Heart left ventricle (tissue), 16 donors: Measurements from ENCODE around the gene RIPK3. TPM values are rescaled to one million over a fixed set of nuclear protein-coding genes. Genes with fewer than 3 reads are reported as not detected.

Experiments
- ATAC-seq, 4 donors: fragments of 200-7000 bp; cut with Tn5 transposase; one replicate each; pipeline ENCODE4 v1.9.1; 2020 to 2022; ENCODE audit warnings: moderate library complexity in 4 of 4, mild to moderate bottlenecking in 3 of 4, moderate number of reproducible peaks in 1 of 4
- DNase-seq, 5 donors: peaks; one replicate each; pipeline ENCODE4 v3.0.0-alpha.2; 2020
- H3K27ac ChIP-seq, 12 donors: fragments of 200-600 bp; sonication (generic) in 4 of 12; one replicate each; pipeline versions ENCODE4 v1.5.0 to v1.8.0; 2016 to 2022; ENCODE audit warnings: mild to moderate bottlenecking in 2 of 12
- H3K27me3 ChIP-seq, 9 donors: fragments of 200-600 bp; sonication (generic) in 2 of 9; one replicate each; pipeline versions ENCODE4 v1.5.1 to v1.8.0; 2016 to 2022; ENCODE audit warnings: mild to moderate bottlenecking in 3 of 9
- H3K36me3 ChIP-seq, 9 donors: fragments of 200-600 bp; sonication (generic) in 2 of 9; one replicate each; pipeline versions ENCODE4 v1.5.0 to v1.8.0; 2018 to 2022; ENCODE audit warnings: mild to moderate bottlenecking in 2 of 9
- H3K4me1 ChIP-seq, 12 donors: fragments of 200-600 bp; sonication (generic) in 4 of 12; one replicate each; pipeline versions ENCODE4 v1.5.0 to v1.8.0; 2016 to 2022; ENCODE audit warnings: mild to moderate bottlenecking in 3 of 12
- H3K4me3 ChIP-seq, 12 donors: fragments of 200-600 bp; sonication (generic) in 4 of 12; one replicate each; pipeline versions ENCODE4 v1.5.0 to v1.8.0; 2017 to 2022; ENCODE audit warnings: mild to moderate bottlenecking in 9 of 12, moderate library complexity in 4 of 12
- H3K9me3 ChIP-seq, 12 donors: fragments of 200-600 bp; sonication (generic) in 4 of 12; one replicate each; pipeline versions ENCODE4 v1.5.0 to v1.8.0; 2016 to 2022; ENCODE audit warnings: mild to moderate bottlenecking in 1 of 12
- CTCF ChIP-seq, 12 donors: fragments of 200-600 bp; sonication (generic) in 4 of 12; IDR thresholded peaks; one replicate each; pipeline versions ENCODE4 v1.5.0 to v1.8.0; 2018 to 2022; ENCODE audit warnings: antibody characterized with exemption in 12 of 12, mild to moderate bottlenecking in 5 of 12
- POLR2A ChIP-seq, 2 donors: fragments of 450-650 bp; IDR thresholded peaks; one replicate each; pipeline ENCODE4 v1.6.1; 2017; ENCODE audit warnings: antibody characterized with exemption in 2 of 2, mild to moderate bottlenecking in 2 of 2, moderate library complexity in 2 of 2
- WGBS, 4 donors: extraction: QIAGEN DNeasy Blood & Tissue Kit in 2 of 4; methylation state at CpG; one replicate each; pipeline versions ENCODE4 v1.1.5 to v1.1.7; 2013 to 2018; 5-methylcytosine and 5-hydroxymethylcytosine counted together
- intact Hi-C, 10 donors: fragments of 100-400 bp; cut with DNase I; formaldehyde crosslinking; loops; one replicate each; pipeline versions ENCODE4 v1.11.1 to v1.14.2; 2022
- polyA plus RNA-seq, 2 donors: library from polyadenylated mRNA; stranded (reverse); fragments of 200-250 nt; gene quantifications; one replicate each; pipeline ENCODE4 v1.2.3, GENCODE V29; 2013
- total RNA-seq, 9 donors: library from RNA; depleted of rRNA in 2 of 9; stranded (reverse); fragments of >200 nt in 2 of 9; fragmentation: NEBNext Ultra II Directional in 3 of 9; extraction: Animal tissue kit (Norgen Biotek cat#: 25700) in 3 of 9; gene quantifications; one replicate each; pipeline versions ENCODE4 v1.1.0 to v1.2.4, GENCODE V29; 2016 to 2023
- donor health status: ischemic (EF 13 %, LVEDD 7.1; RV severe dilation, severe dysfunction).
- donor health status: healthy with polysubstance abuse.
- donor health status: DM: no; HTN: yes; CAD: no.
- donor health status: DM: no; HTN: no; CAD: no.
- donor health status: ischemic (EF 25% LVEDD 6.9; RV normal size, moderate dysfunction).
- donor health status: ischemic (EF 25% LVEDD 5.7; RV mildly dilated, moderate dysfunction).
- donor health status: healthy.
- donor health status: DM: yes; HTN: yes; CAD: no.
- donor health status: ischemic (EF 35%, LVEDD 5.7; RV mildly dilated, moderate dysfunction).
- donor health status: nonischemic (EF 11% LVEDD 7.7; RV severe dilation, severe dysfunction).
- donor health status: DM: yes; HTN: yes; CAD: no.
- donor health status: PGD.
- donor health status: ischemic (EF 29% LVEDD 5.4; RV normal size, mild dysfunction).
- donor health status: nonischemic (EF 23%, LVEDD 6.1; RV moderate dilation, normal function).

The RIPK3 gene
- total and polyA plus RNA-seq, 11 donors: 0.75 to 10.5 (median 3.0) TPM

- Histone ChIP-seq H3K27ac (peak overlapping the region in 9 of 12 donors; percentile 49 to 91 (median 60)), H3K27me3 (peaks cover 0 to 27% (median 6%) of the 10 kb centered on the region in 9 donors), H3K9me3 (no peaks in the 10 kb centered on the region), H3K4me1 (peaks cover 7 to 74% (median 38%) of the 10 kb centered on the region in 12 donors), H3K4me3 (peak overlapping the region in 7 of 12 donors; percentile 1 to 70 (median 18)), H3K36me3 (peaks cover 0 to 28% (median 10%) of the 10 kb centered on the region in 9 donors)
- WGBS, 4 donors: 44 to 60% (median 51%) methylated on average over 11 to 18 of the region's 18 CpGs
- TF ChIP-seq CTCF (IDR thresholded peaks at IDR 0.05) (no peak), POLR2A (IDR thresholded peaks at IDR 0.05) (no peak)
- ATAC-seq (peak in 1 of 4 donors; percentile 0), DNase-seq (no peak)
- intact Hi-C loops: no loop called here
These were observed 23.2 kb downstream of the RIPK3 start for GRCh38 chr14:24316597-24316950.

- peaks cover 0 to 27% (median 6%) of the 10 kb centered on the region in 9 donors for H3K27me3 ChIP-seq
- TF ChIP-seq POLR2A (IDR thresholded peaks at IDR 0.05) (no peak), CTCF (IDR thresholded peaks at IDR 0.05) (peak in 11 of 12 donors; percentile 13 to 58 (median 33))
- H3K4me1 ChIP-seq: peaks cover 7 to 80% (median 40%) of the 10 kb centered on the region in 12 donors
- WGBS, 4 donors: 27 to 43% (median 34%) methylated on average over 42 to 70 of the region's 70 CpGs
- peak overlapping the region in 7 of 12 donors; percentile 1 to 70 (median 18) for H3K4me3 ChIP-seq
- peak overlapping the region in 10 of 12 donors; percentile 49 to 91 (median 60) for H3K27ac ChIP-seq
- intact Hi-C loops: no loop called here
- H3K36me3 ChIP-seq: peaks cover 0 to 24% (median 10%) of the 10 kb centered on the region in 9 donors
- ATAC-seq (peak in 3 of 4 donors; percentile 53 to 68 (median 59)), DNase-seq (peak in 3 of 5 donors; percentile 63 to 69 (median 68))
- no peaks in the 10 kb centered on the region for H3K9me3 ChIP-seq
These were observed 23.8 kb downstream of the RIPK3 start for GRCh38 chr14:24315807-24316596.

GRCh38 chr14:24315243-24315806 is 24.5 kb downstream of the RIPK3 start:
- intact Hi-C loops: no loop called here
- peak in 1 of 5 donors; percentile 24 for DNase-seq
- Histone ChIP-seq H3K4me3 (peak overlapping the region in 1 of 12 donors; percentile 70), H3K9me3 (no peaks in the 10 kb centered on the region), H3K27ac (peak overlapping the region in 10 of 12 donors; percentile 49 to 91 (median 60)), H3K27me3 (peaks cover 0 to 27% (median 6%) of the 10 kb centered on the region in 9 donors), H3K4me1 (peaks cover 9 to 87% (median 45%) of the 10 kb centered on the region in 12 donors), H3K36me3 (peaks cover 0 to 18% (median 9%) of the 10 kb centered on the region in 9 donors)
- TF ChIP-seq POLR2A (IDR thresholded peaks at IDR 0.05): no peak
- no peak for TF ChIP-seq CTCF (IDR thresholded peaks at IDR 0.05)
- ATAC-seq: peak in 1 of 4 donors; percentile 0
- WGBS, 4 donors: 74 to 84% (median 76%) methylated on average over 8 to 10 of the region's 10 CpGs
